ENCODE results near the gene OR52I2.

DNA sequence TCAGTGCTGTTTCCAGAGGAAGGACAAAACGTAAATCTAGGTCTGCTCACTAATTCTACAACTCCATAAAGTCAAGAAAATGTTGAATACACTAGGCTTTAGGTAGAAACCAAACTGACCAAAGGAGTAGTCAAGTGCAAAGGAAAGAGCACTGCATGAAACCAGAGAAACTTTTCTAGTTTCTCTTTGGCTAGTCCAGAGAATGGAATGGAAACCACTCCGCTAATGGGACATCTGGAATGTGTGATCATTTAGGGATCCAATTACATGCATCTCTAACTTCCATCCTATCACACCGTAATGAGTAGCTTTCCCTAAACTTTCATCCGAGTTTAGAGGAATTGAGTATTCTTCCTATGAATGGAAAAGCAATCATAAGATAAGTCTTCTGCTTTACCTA lies 34.1 kb upstream of the OR52I2 start:
- no peak for TF ChIP-seq CTCF (conservative IDR thresholded peaks at IDR 0.05 in 1 of 2, IDR thresholded peaks at IDR 0.05 in 1 of 2; ENCODE audit: low read depth in 1 of 2, low read length in 2 of 2)
- TF ChIP-seq EZH2 (IDR thresholded peaks at IDR 0.05; ENCODE audit: low read length, missing control alignments) = no peak

Data from fibroblast of lung (primary cell).